ENCODE results near the gene GPRIN2. TPM values are rescaled to one million over a fixed set of nuclear protein-coding genes. Genes with fewer than 3 reads are reported as not detected.

The GPRIN2 gene
- total RNA-seq, 1 experiment from 2014 or later: 3.1 TPM

GRCh38 chr10:46543466-46544377 lies 12.7 kb downstream of the GPRIN2 start:
- Histone ChIP-seq H3K79me2 (ENCODE audit: low read length) (no peaks in the 10 kb centered on the region), H3K4me3 (ENCODE audit: low read length) (no peak overlapping the region), H3K9me3 (ENCODE audit: low read length) (no peaks in the 10 kb centered on the region), H3F3A (ENCODE audit: low read length, unreplicated experiment) (no peaks in the 10 kb centered on the region), H3K9ac (ENCODE audit: low read length) (no peak overlapping the region), H3K4me1 (ENCODE audit: insufficient read depth, low read length) (peaks cover 23% of the 10 kb centered on the region), H3K4me2 (ENCODE audit: low read length) (peak overlapping the region; percentile 9; the same call in 1 of the 2 replicates), H4K20me1 (ENCODE audit: low read length) (no peaks in the 10 kb centered on the region), H2AFZ (ENCODE audit: low read length) (no peak overlapping the region), H3K36me3 (ENCODE audit: low read depth, low read length) (no peaks in the 10 kb centered on the region), H3K9me2 (replicated peaks; ENCODE audit: low read length) (no peaks in the 10 kb centered on the region), H3K27me3 (ENCODE audit: low read length) (no peaks in the 10 kb centered on the region), H3K27ac (ENCODE audit: low read length) (0 out of 2 replicates have a peak overlapping the region, but pooled peaks have one; percentile 21)
- intact Hi-C loops (cut with micrococcal nuclease): no loop called here
- ChIA-PET POLR2A (ENCODE audit: unreplicated experiment) (no interaction called here), CTCF (no interaction called here)
- DNase-seq (no peak), ATAC-seq (no peak)
- no peak for TF ChIP-seq EZH2phosphoT487 (IDR thresholded peaks at IDR 0.05; ENCODE audit: borderline replicate concordance, low read length)
- no peak for TF ChIP-seq CTCF (conservative IDR thresholded peaks at IDR 0.05; ENCODE audit: low read depth, low read length)
- no peak for TF ChIP-seq EZH2 (IDR thresholded peaks at IDR 0.05; ENCODE audit: low read length, unreplicated experiment)
- BruUV-seq (replicated peaks): no TSS peak

GRCh38 chr10:46542567-46543465 lies 13.6 kb downstream of the GPRIN2 start:
- H3K79me2 ChIP-seq (ENCODE audit: low read length): no peaks in the 10 kb centered on the region
- no TSS peak for BruUV-seq (replicated peaks)
- H3K36me3 ChIP-seq (ENCODE audit: low read depth, low read length): no peaks in the 10 kb centered on the region

More at GRCh38 chr10:46542567-46543465, 13.6 kb downstream of the GPRIN2 start:
- CTCF ChIA-PET: no interaction called here
- intact Hi-C loops (cut with micrococcal nuclease): no loop called here
- H3K27me3 ChIP-seq (ENCODE audit: low read length): no peaks in the 10 kb centered on the region
- no peak overlapping the region for H3K27ac ChIP-seq (ENCODE audit: low read length)
- no peaks in the 10 kb centered on the region for H3K9me3 ChIP-seq (ENCODE audit: low read length)
- H3K4me2 ChIP-seq (ENCODE audit: low read length): no peak overlapping the region
- H3K4me1 ChIP-seq (ENCODE audit: insufficient read depth, low read length): peaks cover 23% of the 10 kb centered on the region
- H3K9me2 ChIP-seq (replicated peaks; ENCODE audit: low read length): no peaks in the 10 kb centered on the region
- H3K4me3 ChIP-seq (ENCODE audit: low read length): no peak overlapping the region
- H3F3A ChIP-seq (ENCODE audit: low read length, unreplicated experiment): no peaks in the 10 kb centered on the region
- ATAC-seq: no peak
- no peak for DNase-seq
- H4K20me1 ChIP-seq (ENCODE audit: low read length): no peaks in the 10 kb centered on the region
- POLR2A ChIA-PET (ENCODE audit: unreplicated experiment): no interaction called here
- no peak overlapping the region for H3K9ac ChIP-seq (ENCODE audit: low read length)
- TF ChIP-seq CTCF (conservative IDR thresholded peaks at IDR 0.05; ENCODE audit: low read depth, low read length) (no peak), EZH2phosphoT487 (IDR thresholded peaks at IDR 0.05; ENCODE audit: borderline replicate concordance, low read length) (no peak), EZH2 (IDR thresholded peaks at IDR 0.05; ENCODE audit: low read length, unreplicated experiment) (no peak)
- no peak overlapping the region for H2AFZ ChIP-seq (ENCODE audit: low read length)

Measured in PC-3 (cell line).